Fibroblast of skin of right quadriceps (primary cell): ENCODE results near the gene ST6GALNAC4.

Experiments
- DNase-seq: peaks from one replicate; pipeline ENCODE4 v3.0.0-alpha.2; 2013

Gene ST6GALNAC4, protein sequence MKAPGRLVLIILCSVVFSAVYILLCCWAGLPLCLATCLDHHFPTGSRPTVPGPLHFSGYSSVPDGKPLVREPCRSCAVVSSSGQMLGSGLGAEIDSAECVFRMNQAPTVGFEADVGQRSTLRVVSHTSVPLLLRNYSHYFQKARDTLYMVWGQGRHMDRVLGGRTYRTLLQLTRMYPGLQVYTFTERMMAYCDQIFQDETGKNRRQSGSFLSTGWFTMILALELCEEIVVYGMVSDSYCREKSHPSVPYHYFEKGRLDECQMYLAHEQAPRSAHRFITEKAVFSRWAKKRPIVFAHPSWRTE

DNA sequence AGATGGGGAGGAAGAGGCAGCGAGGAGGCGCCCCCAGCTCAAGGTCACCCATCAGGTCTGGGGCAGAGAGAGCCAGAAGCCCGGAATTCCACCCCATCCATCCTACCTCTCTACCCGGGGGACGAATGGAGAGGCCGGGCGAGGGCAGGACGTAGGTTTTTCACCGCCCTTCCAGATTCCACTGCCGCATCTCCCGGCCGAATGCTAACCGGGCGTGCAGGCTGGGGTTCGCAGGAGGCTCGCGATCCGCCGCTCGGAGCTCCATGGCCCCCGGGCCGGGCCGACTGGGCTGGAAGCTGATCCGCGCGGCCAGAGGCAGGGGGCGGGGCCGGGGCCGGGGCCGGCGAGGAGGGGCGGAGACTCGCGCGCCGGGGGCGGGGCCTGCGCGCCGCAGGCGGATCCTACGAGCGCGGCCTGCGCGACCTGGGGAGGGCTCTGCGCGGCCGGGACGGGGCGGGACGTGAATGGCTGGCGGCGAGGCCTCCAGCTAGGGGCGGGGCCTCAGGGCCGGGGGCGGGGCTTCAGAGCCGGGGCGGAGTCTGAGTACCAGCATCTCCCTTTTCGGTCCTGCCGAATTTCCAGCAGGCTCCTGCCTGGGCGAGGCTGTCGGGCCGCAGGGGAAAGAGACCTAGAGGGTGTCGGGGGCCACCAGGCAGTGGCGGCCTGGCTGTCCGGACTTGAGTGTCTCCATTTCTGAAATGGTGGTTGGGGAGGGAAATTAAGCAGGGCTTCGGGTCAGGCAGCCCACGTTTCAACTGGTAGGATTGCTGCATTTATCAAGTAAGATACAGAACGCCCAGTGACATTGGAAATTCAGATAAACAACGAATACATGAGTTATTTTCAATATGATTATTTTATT, at the start of gene ST6GALNAC4:
Gene ST6GALNAC4, minus strand, starts transcription at position 322 of the 862 bp plus-strand sequence. CDS start 622 bp downstream, outside the sequence.
- DNase-seq = peak; percentile 90

DNA sequence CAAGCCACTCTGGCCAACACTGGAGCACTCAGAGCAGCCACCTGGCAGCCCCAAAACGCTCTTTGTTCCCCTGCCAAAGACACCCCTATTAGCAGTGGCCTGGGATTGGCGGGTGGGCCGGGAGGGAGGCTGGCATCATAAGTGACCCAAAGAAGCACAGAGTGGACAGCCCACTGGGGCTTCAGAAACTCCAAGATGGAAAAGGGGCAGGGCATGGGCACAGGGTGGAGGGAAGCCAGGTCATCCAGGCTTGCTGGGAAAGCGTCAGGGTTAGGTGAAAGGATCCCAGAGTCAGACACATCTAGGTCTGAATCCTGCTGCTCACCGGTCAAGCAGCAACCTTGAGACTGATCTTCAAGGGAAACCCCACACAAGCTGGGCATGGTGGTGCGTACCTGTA, 49.1 kb upstream of the ST6GALNAC4 start:
- no peak for DNase-seq

DNA sequence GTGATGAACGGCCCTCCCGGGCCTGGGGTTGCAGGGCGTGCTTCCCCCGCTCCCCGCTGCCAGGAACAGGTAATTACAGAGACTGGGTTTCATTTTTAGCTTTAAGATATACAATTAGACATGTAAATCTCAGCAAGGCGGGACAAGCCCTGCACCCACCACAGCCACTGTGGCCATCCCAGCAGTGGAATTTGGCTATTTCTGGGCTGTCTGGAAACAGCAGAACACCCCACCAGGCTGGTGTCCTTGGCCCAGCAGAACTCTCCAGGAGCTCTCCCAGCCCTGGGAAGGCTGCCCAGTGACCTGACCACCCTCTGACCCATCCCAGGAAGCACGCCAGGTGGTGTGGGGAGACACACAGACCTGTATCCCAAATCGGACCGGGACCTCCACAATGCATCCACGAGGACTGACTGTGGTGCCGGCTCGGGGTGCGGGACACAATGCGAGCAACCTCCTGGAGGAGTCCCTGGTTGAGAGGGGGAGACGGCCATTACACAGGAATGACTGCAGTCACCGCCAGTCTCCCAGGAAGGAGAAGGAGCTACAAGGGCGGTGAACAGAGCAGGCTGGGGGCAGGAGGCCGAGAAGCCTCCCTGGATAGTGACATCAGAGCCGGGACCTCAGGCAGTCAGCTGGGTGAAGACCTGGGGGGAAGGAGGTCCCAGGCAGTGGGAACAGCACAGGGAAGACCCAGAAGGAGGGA, 46.7 kb upstream of the ST6GALNAC4 start:
- no peak for DNase-seq

DNA sequence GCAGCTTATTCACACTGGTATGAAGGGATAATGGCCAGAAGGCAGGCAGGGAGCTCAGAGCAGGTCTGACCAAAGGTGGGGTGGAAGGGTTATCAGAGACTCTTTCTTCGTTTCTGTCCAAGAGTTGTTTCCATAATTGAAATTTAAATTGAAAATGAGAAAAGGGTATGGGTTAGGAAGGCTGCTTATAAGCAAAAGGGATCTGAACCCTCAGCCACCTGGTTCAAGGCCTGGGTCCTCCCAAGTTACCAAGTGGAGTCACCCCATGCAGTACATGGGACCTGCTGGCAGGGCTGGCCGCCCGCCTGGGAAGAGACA, 46.2 kb upstream of the ST6GALNAC4 start:
- no peak for DNase-seq

DNA sequence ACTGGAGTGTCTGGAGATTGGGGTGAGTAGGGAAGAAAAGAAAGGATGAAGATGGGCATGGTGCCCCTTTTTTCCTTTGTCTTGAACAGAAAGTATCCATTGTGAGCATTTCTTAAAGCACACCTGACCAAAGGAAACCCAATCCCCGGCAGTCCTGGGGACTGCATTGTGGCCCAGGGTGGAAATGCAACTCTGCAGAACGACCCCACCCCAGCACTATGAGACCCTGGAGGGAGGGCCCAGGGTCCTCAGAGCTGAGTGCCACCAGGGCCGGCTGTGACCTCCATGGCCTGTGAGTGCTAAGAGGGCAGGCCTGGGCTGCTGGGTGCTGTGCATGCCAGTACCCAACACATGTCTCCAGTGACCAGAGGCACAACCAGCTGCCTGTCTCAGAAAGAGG, 45.4 kb upstream of the ST6GALNAC4 start:
- DNase-seq = no peak

DNA sequence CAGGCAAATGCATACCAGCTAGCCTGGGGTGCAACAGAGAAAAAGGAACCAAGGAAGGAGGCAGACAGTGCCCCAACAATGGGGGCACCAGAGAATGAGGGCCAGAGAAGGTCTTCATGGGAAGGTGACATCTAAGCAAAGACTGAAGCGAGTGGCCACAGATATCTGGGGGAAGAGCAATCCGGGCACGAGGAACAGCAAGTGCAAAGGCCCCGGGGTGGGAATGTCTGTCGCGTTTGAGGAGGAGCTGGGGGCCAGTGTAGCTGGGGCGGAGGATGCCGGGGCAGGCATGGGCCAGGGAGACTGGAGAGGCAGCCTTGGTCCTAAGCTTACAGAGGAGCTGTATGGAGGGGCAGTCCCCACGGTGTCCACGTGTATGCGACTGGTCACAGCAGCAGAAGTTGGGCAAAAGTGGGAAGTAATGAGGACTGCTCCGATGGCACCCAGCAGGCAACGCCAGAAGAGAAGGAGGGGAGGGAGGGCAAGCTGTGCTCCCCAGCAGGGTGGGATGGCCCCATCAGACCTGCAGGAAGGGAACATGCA, 44.8 kb upstream of the ST6GALNAC4 start:
- DNase-seq = no peak

DNA sequence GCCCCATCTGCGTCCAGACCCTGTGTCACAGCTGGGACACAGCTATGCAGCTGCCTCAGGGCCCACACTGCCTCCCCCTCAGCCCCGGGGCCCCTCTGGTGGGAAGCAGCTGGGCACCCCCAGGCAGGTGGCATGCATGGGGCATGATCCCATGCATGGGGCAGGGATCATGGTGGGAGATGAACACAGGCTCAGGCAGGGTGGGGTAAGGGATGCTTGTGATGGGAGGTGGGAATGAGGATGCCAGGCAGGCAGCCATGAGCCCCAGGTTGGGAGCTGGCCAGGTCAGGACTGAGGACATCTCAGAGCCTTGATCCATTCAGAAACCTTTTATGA, 44.3 kb upstream of the ST6GALNAC4 start:
- DNase-seq = no peak

DNA sequence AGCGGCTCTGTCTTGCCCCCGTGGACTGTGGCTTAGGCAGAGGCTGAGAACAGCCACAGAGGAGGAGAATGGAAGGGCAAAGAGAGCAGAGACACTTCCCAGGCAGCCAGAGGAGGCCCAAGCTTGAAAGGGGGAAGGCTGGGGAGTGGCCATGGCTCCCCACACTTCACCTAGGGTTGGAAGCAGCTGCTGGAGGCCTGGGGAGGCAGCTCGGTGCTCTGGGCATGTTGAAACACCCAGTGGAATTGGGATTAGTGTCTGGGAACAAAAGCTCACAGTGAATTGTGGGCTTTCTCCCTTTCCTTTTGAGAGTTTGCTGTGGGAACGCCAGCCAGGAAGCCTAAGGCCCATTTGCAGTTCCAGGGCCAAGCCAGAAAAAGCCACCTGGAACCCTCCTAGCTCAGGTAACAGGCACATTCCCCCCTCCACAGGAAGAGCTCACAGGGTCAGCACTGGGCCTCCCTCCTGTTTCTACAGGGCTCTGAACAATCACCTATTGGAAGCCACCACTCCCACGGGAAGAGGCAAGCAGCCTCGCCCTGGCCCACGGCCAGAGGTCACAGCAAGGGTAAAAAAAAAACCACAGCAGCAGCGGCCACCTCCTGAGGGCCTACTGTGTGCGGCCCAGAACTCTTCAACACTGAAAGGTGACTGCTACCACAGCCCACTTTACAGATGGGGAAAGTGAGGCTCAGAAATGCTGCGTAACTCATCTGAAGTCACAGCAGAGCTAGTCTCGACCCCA, 43.7 kb upstream of the ST6GALNAC4 start:
- no peak for DNase-seq

DNA sequence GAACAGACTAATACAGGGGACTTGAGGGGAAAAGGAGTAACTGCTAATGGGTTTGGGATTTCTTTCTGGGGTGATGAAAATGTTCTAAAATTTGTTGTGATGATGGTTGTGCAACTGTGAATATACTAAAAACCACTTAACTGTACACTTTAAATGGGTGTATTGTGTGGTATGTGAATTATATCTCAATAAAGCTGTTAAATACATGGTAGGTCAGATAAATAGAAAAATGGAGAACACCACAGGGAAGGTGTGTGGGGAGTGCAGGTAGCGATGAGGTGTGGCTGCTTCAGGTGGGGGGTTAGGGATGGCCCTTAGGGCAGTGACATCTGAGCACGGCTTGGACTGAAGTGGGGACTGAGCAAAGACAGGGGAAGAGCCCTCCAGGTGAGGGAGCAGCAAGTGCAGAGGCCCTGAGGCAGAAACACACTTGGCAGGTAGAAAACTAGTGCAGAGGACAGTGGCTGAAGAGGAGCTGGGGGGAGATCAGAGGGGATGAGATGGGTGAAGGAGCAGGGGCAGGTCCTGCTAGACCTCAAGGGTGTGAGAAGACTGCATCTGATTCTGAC, 43.1 kb upstream of the ST6GALNAC4 start:
- DNase-seq = no peak

DNA sequence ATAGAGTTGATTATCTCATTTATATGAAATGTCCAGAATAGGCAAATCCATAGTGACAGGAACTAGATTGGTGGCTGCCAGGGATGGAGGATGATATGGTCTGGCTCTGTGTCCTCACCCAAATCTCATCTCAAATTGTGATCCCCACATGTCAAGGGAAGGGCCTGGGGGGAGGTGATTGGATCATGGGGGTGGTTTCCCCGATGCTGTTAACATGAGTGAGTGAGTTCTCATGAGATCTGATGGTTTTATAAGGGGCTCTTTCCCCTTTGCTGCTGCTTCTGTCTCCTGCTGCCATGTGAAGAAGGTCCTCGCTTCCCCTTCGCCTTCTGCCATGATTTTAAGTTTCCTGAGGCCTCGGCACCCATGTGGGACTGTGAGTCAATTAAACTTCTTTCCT, 42.6 kb upstream of the ST6GALNAC4 start:
- DNase-seq = no peak

DNA sequence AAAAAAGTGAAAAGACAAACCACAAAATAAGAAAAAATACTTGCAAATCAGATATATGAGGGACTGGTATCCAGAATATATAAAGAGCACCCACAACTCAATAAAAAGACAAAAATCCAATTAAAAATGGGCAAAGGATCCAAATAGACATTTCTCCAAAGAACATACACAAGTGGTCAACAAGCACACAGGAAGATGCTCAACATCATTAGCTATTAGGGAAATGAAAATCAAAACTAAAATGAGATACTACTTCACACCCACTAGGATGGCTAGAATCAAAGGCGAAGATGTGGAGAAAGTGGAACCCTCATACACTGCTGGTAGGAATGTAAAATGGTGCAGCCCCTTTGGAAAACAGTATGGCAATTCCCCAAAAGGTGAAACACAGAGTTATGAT, 41.9 kb upstream of the ST6GALNAC4 start:
- DNase-seq = no peak

DNA sequence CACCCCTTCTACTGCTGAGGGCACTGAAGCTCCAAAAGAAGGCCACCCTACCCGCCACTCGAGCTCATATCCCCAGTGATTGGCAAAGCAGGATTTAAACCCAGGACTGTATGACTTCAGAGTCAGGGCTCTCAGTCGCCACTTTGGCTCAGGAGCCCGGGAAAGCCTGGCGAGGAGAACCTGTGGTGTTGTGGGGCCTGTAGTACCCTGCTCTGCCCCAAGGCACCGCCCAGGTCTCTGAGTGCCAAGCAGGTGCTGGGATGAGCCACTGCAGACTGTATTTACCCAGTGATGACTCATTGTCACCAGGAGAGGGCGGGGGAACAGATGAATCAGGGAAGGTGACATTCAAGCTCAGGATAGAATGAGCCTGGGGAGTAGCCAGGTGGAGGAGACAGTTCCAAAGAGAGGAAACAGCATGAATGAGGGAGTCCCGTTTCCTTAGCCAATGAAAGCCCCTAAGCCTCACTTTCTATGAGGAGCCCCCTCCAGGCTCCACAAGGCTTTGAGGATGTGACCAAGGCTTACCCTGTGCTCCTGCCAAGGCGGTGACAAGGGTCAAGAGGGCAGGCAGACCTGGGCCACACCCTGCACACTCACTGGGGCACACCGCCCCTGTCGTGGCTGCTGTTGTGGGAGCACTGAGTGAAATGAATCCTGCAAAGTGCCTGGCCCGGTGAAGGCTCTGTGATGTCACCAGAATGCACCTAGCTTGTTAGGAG, 38.6 kb upstream of the ST6GALNAC4 start:
- DNase-seq = no peak

DNA sequence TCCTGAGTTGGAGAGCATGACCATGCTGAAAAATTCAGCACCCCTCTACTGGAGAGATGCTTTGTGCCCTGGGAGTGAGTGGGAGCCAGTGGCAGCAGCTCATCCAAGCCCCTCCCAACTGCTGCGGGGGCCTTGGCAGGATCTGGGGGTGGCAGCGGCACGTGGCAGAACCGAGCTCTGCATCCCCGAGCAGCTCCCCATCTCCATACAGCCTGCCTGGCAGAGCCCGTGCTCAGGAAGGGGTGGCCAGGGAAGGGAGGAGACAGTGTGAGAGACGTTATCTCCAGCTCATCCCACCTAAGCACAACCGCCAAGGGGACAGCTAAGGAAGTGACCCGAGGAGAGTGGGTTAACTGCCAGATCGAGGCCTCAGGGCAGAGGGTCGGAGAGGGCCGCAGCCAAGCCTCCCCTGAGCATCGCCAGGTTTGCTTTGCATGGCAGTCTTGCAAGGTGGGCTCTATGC, 38.0 kb upstream of the ST6GALNAC4 start:
- no peak for DNase-seq

DNA sequence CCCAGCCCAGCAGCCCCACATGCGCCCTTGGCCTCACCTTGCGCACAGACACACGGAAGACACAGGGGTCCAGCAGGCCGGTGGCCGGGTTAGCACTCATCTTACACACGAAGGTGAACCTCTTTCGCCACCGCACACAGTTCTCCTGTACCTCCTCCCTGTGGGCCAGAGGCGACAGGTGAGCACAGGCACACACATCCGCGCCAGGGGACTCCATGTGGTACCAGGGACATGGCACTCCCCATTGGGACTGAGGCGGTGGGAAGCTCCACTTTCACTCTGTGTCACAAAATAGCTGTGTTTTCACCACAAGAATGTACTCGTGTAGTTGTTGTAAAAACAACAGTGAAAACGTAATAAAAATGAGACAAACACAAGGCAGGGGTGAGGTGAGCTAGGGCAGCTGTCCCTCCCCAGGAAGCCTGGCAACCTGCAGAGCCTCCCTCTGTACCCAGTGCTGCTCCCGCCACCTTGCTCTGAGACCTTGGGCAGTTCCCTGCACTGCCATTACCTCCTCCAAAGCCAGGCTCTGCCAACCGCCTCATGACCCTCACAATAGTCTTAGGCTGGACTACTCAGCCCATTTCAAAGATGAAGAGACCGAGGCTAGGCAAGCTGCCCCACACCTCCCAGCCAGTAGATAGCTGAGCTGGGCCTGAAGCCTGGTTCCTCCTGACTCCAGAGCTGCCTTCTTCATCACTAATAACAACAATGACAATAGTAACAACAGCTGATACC, 37.1 kb upstream of the ST6GALNAC4 start:
- no peak for DNase-seq

DNA sequence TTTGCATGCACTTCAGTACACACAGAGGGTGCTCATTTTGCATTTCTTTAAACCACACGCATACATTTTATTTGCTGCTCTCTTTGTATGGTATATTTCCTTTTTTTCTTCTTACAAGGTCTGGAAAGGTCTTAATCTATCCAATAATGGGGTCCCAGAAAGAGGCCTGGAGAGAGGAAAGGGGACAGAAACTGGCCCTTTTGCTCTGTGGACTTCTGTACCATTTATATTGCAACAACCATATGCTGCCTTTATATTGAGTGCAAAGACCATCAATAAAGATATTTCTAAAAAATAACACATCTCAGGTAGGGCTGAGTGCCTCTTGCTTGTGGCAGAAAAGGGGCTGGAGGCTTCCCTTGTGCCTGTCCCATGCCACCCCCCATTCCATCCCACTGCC, 36.3 kb upstream of the ST6GALNAC4 start:
- no peak for DNase-seq

DNA sequence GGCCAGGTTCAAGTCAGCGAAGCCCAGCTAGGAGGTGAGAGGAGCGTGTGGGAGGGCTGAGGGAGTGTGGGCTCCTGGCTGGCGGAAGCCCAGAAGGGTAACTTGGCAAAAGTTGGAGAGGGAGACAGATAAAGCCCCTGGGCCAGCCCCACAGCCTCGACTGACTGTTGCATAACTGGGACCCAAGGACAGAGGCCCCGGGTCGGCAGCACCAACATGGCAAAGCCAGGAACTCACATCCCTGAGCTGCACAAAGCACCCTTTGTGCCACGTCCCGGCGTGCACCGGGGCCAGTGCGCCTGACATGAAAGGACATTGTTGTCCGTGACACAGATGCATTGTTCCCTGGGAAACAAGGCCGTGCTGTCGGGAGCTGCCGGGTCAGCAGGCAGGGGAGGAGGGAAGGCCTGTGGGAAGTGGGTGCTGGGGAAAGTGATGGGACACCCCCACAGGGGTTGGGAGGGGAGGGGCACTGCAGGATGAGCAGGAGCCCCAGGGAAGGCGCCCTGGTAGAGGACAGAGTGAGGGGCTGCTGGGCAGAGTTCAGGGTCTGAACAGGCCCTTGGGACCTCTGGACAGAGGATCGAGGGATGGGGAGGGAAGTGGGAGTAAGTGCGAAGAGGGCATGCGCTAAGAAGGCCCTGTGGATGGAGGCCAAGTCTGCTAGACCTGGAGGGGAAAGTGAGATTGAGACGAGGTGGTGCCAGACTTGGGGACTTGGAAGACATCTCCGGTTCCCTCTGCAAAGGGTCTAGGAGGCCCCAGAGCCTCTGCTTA, 33.9 kb upstream of the ST6GALNAC4 start:
- no peak for DNase-seq

DNA sequence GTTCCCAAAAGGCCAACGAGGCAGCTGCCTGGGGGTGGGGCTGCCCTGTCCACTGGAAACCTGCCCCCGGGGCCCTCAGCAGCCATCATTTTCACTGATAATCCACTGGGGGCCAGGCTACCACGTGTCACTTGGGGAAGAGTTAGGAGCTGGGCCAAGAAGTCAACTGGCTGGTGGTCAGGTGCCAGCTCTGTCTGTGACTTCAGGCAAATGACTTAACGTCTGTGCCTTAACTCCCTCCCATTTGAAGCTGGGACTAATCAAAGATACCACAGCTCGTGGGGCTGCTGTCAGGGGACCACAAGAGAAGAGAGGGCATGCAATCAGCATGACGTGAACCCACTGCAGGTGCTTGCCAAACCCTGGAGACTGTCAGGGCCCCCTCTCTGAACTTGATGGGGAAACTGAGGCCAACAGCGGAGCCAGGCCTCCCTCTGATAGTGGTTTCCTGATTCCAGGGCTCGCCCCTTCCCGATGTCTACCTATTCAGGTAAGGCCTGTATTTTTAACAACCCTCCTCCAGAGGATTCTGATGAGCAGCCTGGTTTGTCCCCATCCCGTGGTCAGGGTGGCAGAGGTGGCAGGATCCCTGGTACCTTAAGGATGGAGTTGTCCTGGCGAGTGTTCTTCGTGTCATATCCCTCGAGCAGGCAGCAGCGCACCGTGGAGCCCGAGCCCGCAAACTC, 33.1 kb upstream of the ST6GALNAC4 start:
- no peak for DNase-seq

DNA sequence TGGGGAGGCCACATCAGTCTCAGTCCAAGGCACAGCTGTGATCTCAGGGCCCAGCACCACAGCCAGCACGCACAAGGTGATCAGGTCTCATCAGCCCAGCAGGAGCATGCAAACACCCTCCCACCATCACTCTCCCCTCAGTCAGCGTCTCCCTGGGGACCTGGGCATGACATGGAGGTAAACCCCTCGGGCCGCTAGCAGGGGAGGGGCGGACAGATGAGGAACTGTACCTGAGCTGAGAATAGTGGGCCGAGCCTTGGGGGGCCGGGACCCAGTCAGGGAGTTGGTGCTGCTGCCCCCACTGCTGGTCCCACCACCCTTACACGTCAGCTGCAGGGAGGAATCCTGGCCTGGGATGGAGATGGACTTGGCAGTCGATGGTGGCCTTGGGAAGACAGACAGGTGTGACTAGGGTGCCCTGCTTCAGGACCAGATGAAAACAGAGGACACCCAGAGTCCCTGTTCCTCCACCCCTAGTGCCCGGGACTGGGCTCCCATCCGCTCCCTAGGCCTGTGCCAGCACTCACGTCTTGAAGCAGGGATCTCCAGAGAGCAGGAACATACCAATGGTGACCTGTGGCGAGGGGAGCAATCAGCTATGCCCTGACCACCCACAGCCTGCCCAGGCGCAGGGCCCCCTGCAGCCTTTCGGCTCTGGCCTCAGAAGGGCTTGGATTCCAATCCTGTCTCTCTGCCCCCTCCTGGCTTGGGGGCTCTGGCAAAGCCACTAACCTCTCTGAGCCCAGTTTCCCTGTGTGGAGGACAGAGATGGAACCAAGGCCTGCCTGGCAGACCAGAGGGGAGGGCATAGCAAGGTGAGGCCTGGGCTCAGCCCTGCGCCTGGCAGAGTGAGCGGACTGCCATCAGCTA, 31.2 kb upstream of the ST6GALNAC4 start:
- no peak for DNase-seq

DNA sequence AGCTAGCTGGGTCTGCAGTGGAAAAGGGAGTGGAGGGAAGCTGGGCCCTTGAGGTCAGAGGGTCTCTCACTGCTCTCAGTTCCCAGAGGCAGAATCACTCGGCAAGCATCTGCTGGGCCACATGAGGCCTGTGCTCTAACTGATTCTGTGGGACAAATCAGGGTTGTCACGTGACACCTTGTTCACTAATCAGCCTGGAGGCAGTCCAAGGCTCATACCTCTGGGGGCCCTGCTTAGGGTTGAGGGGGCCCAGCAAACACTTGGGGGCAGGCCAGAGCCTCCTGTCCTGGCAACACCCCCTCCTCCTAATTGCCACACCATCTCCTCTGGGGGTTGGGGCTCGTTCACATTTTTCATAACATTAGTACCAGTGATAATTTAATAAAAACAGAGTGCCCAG, 29.9 kb upstream of the ST6GALNAC4 start:
- DNase-seq = no peak
